ENCODE measurements around the gene VIT. TPM values are rescaled to one million over a fixed set of nuclear protein-coding genes. Genes with fewer than 3 reads are reported as not detected.

VIT gene
- total RNA-seq, 6 experiments from 2014 or later, result not detected

- no peak overlapping the region for H3K4me3 ChIP-seq
- H3K36me3 ChIP-seq, result no peaks in the 10 kb centered on the region
- no peaks in the 10 kb centered on the region for H3K9me3 ChIP-seq
- TF ChIP-seq POLR2A (IDR thresholded peaks at IDR 0.05) (no peak), CTCF (IDR thresholded peaks at IDR 0.05) (no peak)
- 59% methylated on average over 3 of the region's 3 CpGs for WGBS (ENCODE audit: insufficient coverage, low coverage, low lambda C conversion rate, missing lambda C conversion rate)
- ATAC-seq (no peak), DNase-seq (no peak)
- H3K27ac ChIP-seq, result no peak overlapping the region
- no peaks in the 10 kb centered on the region for H3K27me3 ChIP-seq
- intact Hi-C loops (cut with DNase I), result no loop called here
- H3K4me1 ChIP-seq, result no peaks in the 10 kb centered on the region
These were observed 75.2 kb downstream of the VIT start for GRCh38 chr2:36771671-36772070.

DNA sequence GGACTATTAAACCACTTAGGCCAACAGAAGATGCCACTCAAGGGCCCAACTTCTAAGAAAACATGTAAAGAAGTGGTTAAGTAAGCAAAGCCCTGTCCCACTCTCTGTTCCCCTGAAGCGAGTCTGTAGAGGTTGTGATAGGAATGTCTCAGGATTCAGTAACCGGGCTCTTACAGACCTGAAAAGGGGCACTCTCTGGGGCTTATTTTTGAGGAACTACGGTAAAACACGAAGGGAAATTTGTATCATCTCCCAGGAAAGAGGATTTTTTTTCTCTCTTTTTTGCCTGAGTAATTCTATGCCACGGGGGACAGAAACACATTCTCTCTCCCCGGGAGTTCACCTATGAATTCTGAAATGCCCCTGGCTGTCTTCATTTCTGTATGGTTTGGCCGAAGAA is 77.4 kb downstream of the VIT start:
- no peak overlapping the region for H3K4me3 ChIP-seq
- intact Hi-C loops (cut with DNase I), result no loop called here

DNA sequence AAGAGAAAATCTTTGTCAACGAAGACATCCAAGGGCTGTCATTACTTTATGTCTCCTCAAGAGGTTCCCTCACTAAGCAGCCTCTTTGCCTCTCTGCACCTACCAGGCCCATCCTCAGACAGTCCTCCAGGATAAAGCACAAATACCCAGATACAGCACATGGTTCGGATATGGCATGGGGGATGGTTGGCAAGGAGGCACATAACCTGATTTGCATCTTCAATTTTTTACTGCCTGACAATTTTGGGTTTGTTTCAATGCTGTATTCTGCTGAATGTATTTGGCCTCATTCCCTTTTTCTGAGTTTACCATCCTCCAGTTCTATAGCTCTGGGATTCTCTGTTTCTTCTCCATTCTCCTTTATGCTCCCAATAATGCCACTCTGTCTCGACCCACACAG is 78.8 kb downstream of the VIT start:
- no peak for TF ChIP-seq CTCF (IDR thresholded peaks at IDR 0.05)
- TF ChIP-seq POLR2A (IDR thresholded peaks at IDR 0.05), result no peak
- no peak overlapping the region for H3K4me3 ChIP-seq
- H3K9me3 ChIP-seq, result no peaks in the 10 kb centered on the region
- no peak overlapping the region for H3K27ac ChIP-seq
- H3K36me3 ChIP-seq, result no peaks in the 10 kb centered on the region
- WGBS (ENCODE audit: insufficient coverage, low coverage, low lambda C conversion rate, missing lambda C conversion rate), result 70% methylated on average over 3 of the region's 3 CpGs
- DNase-seq, result no peak
- no peak for ATAC-seq
- H3K27me3 ChIP-seq, result no peaks in the 10 kb centered on the region
- H3K4me1 ChIP-seq, result no peaks in the 10 kb centered on the region
- intact Hi-C loops (cut with DNase I), result no loop called here

More for the DNA sequence above, 77.4 kb downstream of the VIT start:
- Histone ChIP-seq H3K27me3 (no peaks in the 10 kb centered on the region), H3K36me3 (no peaks in the 10 kb centered on the region), H3K27ac (no peak overlapping the region), H3K9me3 (no peaks in the 10 kb centered on the region), H3K4me1 (no peaks in the 10 kb centered on the region)
- TF ChIP-seq CTCF (IDR thresholded peaks at IDR 0.05) (no peak), POLR2A (IDR thresholded peaks at IDR 0.05) (no peak)
- no peak for DNase-seq
- ATAC-seq, result no peak
- WGBS (ENCODE audit: insufficient coverage, low coverage, low lambda C conversion rate, missing lambda C conversion rate), result 62% methylated on average over 7 of the region's 7 CpGs

DNA sequence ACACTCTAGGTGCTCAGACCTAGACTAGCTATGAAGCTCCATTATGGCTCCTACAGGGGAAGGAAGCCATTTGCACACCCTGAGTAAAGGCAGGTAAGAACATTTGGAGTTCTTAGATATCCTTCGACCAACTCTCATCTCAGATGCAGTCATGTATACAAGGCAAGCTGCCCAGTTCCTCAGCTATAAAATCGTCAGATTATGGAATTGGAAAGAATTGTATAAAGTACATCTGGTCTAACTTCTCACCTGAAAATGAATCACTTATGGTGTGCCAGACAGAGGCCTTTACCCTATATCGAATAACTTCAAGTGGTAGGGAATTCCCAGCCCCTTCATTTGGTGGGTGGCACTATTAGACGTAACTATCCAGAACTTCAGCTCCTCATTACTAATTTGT is 79.3 kb downstream of the VIT start:
- WGBS (ENCODE audit: insufficient coverage, low coverage, low lambda C conversion rate, missing lambda C conversion rate), result 59% methylated on average over 2 of the region's 4 CpGs
- H3K36me3 ChIP-seq, result no peaks in the 10 kb centered on the region
- TF ChIP-seq POLR2A (IDR thresholded peaks at IDR 0.05), result no peak
- no peak for TF ChIP-seq CTCF (IDR thresholded peaks at IDR 0.05)
- no peak overlapping the region for H3K4me3 ChIP-seq
- no peaks in the 10 kb centered on the region for H3K4me1 ChIP-seq
- H3K27ac ChIP-seq, result no peak overlapping the region
- ATAC-seq (no peak), DNase-seq (no peak)
- intact Hi-C loops (cut with DNase I), result no loop called here
- no peaks in the 10 kb centered on the region for H3K9me3 ChIP-seq
- no peaks in the 10 kb centered on the region for H3K27me3 ChIP-seq

GRCh38 chr2:36777272-36777671 is 80.8 kb downstream of the VIT start:
- WGBS (ENCODE audit: insufficient coverage, low coverage, low lambda C conversion rate, missing lambda C conversion rate), result 46% methylated on average over 2 of the region's 2 CpGs
- DNase-seq (no peak), ATAC-seq (no peak)
- Histone ChIP-seq H3K4me3 (no peak overlapping the region), H3K4me1 (no peaks in the 10 kb centered on the region), H3K9me3 (no peaks in the 10 kb centered on the region), H3K27me3 (no peaks in the 10 kb centered on the region), H3K27ac (no peak overlapping the region), H3K36me3 (no peaks in the 10 kb centered on the region)
- intact Hi-C loops (cut with DNase I), result no loop called here
- TF ChIP-seq POLR2A (IDR thresholded peaks at IDR 0.05) (no peak), CTCF (IDR thresholded peaks at IDR 0.05) (no peak)
